ENCODE results near the gene MOCOS. TPM values are rescaled to one million over a fixed set of nuclear protein-coding genes. Genes with fewer than 3 reads are reported as not detected.

MOCOS gene
- total RNA-seq, 3 donors from 2014 or later: 5.2 to 9.7 (median 9.1) TPM

- no peak overlapping the region for H3K27ac ChIP-seq
- intact Hi-C loops (cut with DNase I; ENCODE audit: low total_unique reads): no loop called here
- DNase-seq (ENCODE audit: low spot score in 2 of 2): no peak
- H3K27me3 ChIP-seq: no peaks in the 10 kb centered on the region
- H3K4me1 ChIP-seq: no peaks in the 10 kb centered on the region
- no peak overlapping the region for H3K4me3 ChIP-seq
- H3K9me3 ChIP-seq: no peaks in the 10 kb centered on the region
- no peak for TF ChIP-seq CTCF (IDR thresholded peaks at IDR 0.05)
- no peak for TF ChIP-seq POLR2A (IDR thresholded peaks at IDR 0.05)
- no peak for TF ChIP-seq POLR2AphosphoS5 (IDR thresholded peaks at IDR 0.05)
- peaks cover 7% of the 10 kb centered on the region for H3K36me3 ChIP-seq
Measured at GRCh38 chr18:36149514-36150289, 37.6 kb upstream of the MOCOS start.

GRCh38 chr18:36152781-36153180, 34.5 kb upstream of the MOCOS start:
- TF ChIP-seq POLR2A (IDR thresholded peaks at IDR 0.05): no peak
- TF ChIP-seq POLR2AphosphoS5 (IDR thresholded peaks at IDR 0.05): no peak
- no peak for TF ChIP-seq CTCF (IDR thresholded peaks at IDR 0.05)
- H3K36me3 ChIP-seq: peaks cover 12% of the 10 kb centered on the region
- intact Hi-C loops (cut with DNase I; ENCODE audit: low total_unique reads): no loop called here
- no peaks in the 10 kb centered on the region for H3K4me1 ChIP-seq
- H3K27ac ChIP-seq: no peak overlapping the region
- no peak overlapping the region for H3K4me3 ChIP-seq
- H3K27me3 ChIP-seq: no peaks in the 10 kb centered on the region
- no peak for DNase-seq (ENCODE audit: low spot score in 2 of 2)
- H3K9me3 ChIP-seq: no peaks in the 10 kb centered on the region

GRCh38 chr18:36153203-36153602, 34.1 kb upstream of the MOCOS start:
- Histone ChIP-seq H3K27me3 (no peaks in the 10 kb centered on the region), H3K36me3 (peaks cover 12% of the 10 kb centered on the region), H3K4me3 (no peak overlapping the region), H3K27ac (no peak overlapping the region), H3K9me3 (no peaks in the 10 kb centered on the region), H3K4me1 (no peaks in the 10 kb centered on the region)
- intact Hi-C loops (cut with DNase I; ENCODE audit: low total_unique reads): no loop called here
- no peak for DNase-seq (ENCODE audit: low spot score in 2 of 2)
- no peak for TF ChIP-seq POLR2AphosphoS5 (IDR thresholded peaks at IDR 0.05)
- no peak for TF ChIP-seq POLR2A (IDR thresholded peaks at IDR 0.05)
- TF ChIP-seq CTCF (IDR thresholded peaks at IDR 0.05): no peak

- Histone ChIP-seq H3K36me3 (peaks cover 17% of the 10 kb centered on the region), H3K27me3 (no peaks in the 10 kb centered on the region), H3K9me3 (no peaks in the 10 kb centered on the region), H3K27ac (no peak overlapping the region), H3K4me1 (no peaks in the 10 kb centered on the region), H3K4me3 (no peak overlapping the region)
- DNase-seq (ENCODE audit: low spot score in 2 of 2): no peak
- TF ChIP-seq CTCF (IDR thresholded peaks at IDR 0.05): no peak
- no peak for TF ChIP-seq POLR2AphosphoS5 (IDR thresholded peaks at IDR 0.05)
- TF ChIP-seq POLR2A (IDR thresholded peaks at IDR 0.05): no peak
- intact Hi-C loops (cut with DNase I; ENCODE audit: low total_unique reads): no loop called here
Measured at GRCh38 chr18:36153771-36154170, 33.5 kb upstream of the MOCOS start.

GRCh38 chr18:36155851-36156757, 31.2 kb upstream of the MOCOS start:
- intact Hi-C loops (cut with DNase I; ENCODE audit: low total_unique reads): no loop called here
- Histone ChIP-seq H3K9me3 (no peaks in the 10 kb centered on the region), H3K4me3 (no peak overlapping the region), H3K27me3 (no peaks in the 10 kb centered on the region), H3K36me3 (peaks cover 19% of the 10 kb centered on the region), H3K4me1 (no peaks in the 10 kb centered on the region), H3K27ac (no peak overlapping the region)
- TF ChIP-seq POLR2A (IDR thresholded peaks at IDR 0.05) (no peak), CTCF (IDR thresholded peaks at IDR 0.05) (no peak), POLR2AphosphoS5 (IDR thresholded peaks at IDR 0.05) (no peak)
- DNase-seq (ENCODE audit: low spot score in 2 of 2): no peak
